ENCODE data around the gene MAP7D3. TPM values are rescaled to one million over a fixed set of nuclear protein-coding genes. Genes with fewer than 3 reads are reported as not detected.

Gene MAP7D3
- total RNA-seq, 1 experiment from 2014 or later: 15.0 TPM

DNA sequence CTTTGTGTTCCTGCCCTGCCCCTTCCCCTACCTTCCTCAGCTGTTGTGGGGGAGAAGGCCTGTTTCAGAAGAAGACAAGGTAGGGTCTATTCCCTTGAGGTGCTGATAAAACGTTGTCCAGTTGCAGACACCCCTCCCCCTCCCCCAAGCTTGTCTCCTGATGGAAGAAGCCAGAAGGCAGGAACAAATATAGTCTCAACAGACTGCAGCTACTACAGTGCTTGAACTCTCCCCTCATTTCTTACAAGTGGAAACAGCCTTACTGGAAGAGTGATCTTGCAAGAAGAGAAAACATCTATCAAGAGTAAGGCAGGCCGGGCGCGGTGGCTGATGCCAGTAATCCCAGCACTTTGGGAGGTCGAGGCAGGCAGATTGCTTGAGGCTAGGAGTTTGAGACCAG, 11.0 kb upstream of the MAP7D3 start:
- Histone ChIP-seq H3K27ac (ENCODE audit: low read depth, low read length) (no peak overlapping the region), H3K79me2 (ENCODE audit: insufficient read depth, low read length) (no peaks in the 10 kb centered on the region), H2AFZ (ENCODE audit: low read depth, low read length, poor library complexity, severe bottlenecking) (no peak overlapping the region), H3K27me3 (ENCODE audit: insufficient read depth, low read length) (no peaks in the 10 kb centered on the region), H3K4me3 (replicated peaks in 1 of 2; ENCODE audit: low read depth in 1 of 2, low read length in 2 of 2) (no peak overlapping the region), H3K9me3 (ENCODE audit: control insufficient read depth in 1 of 2, insufficient read depth in 1 of 2, low read depth in 1 of 2, low read length in 2 of 2) (no peaks in the 10 kb centered on the region), H4K20me1 (ENCODE audit: insufficient read depth) (no peaks in the 10 kb centered on the region), H3K36me3 (ENCODE audit: control insufficient read depth in 1 of 2, insufficient read depth in 2 of 2, low read length in 2 of 2) (no peaks in the 10 kb centered on the region), H3K4me2 (ENCODE audit: low read length) (no peak overlapping the region), H3K4me1 (ENCODE audit: control insufficient read depth in 1 of 2, insufficient read depth in 2 of 2, low read length in 2 of 2) (peaks cover 0 to 7% of the 10 kb centered on the region in 2 experiments; a peak in 2 of 4 replicates), H3K9me2 (ENCODE audit: insufficient read depth) (no peaks in the 10 kb centered on the region), H3K9ac (ENCODE audit: low read length) (no peak overlapping the region)
- TF ChIP-seq RAD21 (IDR thresholded peaks at IDR 0.05; ENCODE audit: low read depth) (no peak), TCF7L2 (IDR thresholded peaks at IDR 0.05; ENCODE audit: borderline replicate concordance, extremely low read depth, insufficient read depth, insufficient read length) (no peak), EGR1 (IDR thresholded peaks at IDR 0.05; ENCODE audit: low read depth) (no peak), SIN3A (IDR thresholded peaks at IDR 0.05; ENCODE audit: low read depth) (no peak), ELF1 (IDR thresholded peaks at IDR 0.05; ENCODE audit: borderline replicate concordance, low read depth) (no peak), JUND (IDR thresholded peaks at IDR 0.05) (no peak), POLR2AphosphoS5 (IDR thresholded peaks at IDR 0.05; ENCODE audit: low read depth, low read length) (no peak), POLR2A (IDR thresholded peaks at IDR 0.05; ENCODE audit: borderline replicate concordance, extremely low read depth, insufficient read depth, insufficient read length) (no peak), SP1 (IDR thresholded peaks at IDR 0.05; ENCODE audit: low read depth) (no peak), FOSL1 (IDR thresholded peaks at IDR 0.05; ENCODE audit: low read depth) (no peak), ZFX (IDR thresholded peaks at IDR 0.05) (no peak), EZH2 (IDR thresholded peaks at IDR 0.05) (no peak)
- TF ChIP-seq, protein P1, sequence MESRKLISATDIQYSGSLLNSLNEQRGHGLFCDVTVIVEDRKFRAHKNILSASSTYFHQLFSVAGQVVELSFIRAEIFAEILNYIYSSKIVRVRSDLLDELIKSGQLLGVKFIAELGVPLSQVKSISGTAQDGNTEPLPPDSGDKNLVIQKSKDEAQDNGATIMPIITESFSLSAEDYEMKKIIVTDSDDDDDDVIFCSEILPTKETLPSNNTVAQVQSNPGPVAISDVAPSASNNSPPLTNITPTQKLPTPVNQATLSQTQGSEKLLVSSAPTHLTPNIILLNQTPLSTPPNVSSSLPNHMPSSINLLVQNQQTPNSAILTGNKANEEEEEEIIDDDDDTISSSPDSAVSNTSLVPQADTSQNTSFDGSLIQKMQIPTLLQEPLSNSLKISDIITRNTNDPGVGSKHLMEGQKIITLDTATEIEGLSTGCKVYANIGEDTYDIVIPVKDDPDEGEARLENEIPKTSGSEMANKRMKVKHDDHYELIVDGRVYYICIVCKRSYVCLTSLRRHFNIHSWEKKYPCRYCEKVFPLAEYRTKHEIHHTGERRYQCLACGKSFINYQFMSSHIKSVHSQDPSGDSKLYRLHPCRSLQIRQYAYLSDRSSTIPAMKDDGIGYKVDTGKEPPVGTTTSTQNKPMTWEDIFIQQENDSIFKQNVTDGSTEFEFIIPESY (IDR thresholded peaks at IDR 0.05; ENCODE audit: extremely low read depth, insufficient replicate concordance, low read length): no peak
- TF ChIP-seq, protein P2, sequence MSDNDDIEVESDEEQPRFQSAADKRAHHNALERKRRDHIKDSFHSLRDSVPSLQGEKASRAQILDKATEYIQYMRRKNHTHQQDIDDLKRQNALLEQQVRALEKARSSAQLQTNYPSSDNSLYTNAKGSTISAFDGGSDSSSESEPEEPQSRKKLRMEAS (IDR thresholded peaks at IDR 0.05): no peak
- TF ChIP-seq, protein P3, sequence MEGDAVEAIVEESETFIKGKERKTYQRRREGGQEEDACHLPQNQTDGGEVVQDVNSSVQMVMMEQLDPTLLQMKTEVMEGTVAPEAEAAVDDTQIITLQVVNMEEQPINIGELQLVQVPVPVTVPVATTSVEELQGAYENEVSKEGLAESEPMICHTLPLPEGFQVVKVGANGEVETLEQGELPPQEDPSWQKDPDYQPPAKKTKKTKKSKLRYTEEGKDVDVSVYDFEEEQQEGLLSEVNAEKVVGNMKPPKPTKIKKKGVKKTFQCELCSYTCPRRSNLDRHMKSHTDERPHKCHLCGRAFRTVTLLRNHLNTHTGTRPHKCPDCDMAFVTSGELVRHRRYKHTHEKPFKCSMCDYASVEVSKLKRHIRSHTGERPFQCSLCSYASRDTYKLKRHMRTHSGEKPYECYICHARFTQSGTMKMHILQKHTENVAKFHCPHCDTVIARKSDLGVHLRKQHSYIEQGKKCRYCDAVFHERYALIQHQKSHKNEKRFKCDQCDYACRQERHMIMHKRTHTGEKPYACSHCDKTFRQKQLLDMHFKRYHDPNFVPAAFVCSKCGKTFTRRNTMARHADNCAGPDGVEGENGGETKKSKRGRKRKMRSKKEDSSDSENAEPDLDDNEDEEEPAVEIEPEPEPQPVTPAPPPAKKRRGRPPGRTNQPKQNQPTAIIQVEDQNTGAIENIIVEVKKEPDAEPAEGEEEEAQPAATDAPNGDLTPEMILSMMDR (IDR thresholded peaks at IDR 0.05 in 2 of 3, conservative IDR thresholded peaks at IDR 0.05 in 1 of 3; ENCODE audit: borderline replicate concordance in 1 of 3, insufficient read depth in 1 of 3, low read depth in 2 of 3, low read length in 2 of 3): no peak
- POLR2A ChIA-PET: no interaction called here
- ATAC-seq: no peak
- no peak for DNase-seq (ENCODE audit: low read depth, low spot score)
- RAD21 ChIA-PET (ENCODE audit: low non-redundant PET in 1 of 2, low total read pairs in 2 of 2, uncharacterized antibody in 2 of 2, unreplicated experiment in 2 of 2): no interaction called here
- BruUV-seq (replicated peaks): no TSS peak
- intact Hi-C loops (cut with micrococcal nuclease): loop anchor here (10.0 kb wide), 1 partner anchor 97 kb away; no protein-coding TSS in a partner anchor
- CTCF ChIA-PET: no interaction called here

All from HCT116 (cell line).